ENCODE data around the gene STMND1. TPM values are rescaled to one million over a fixed set of nuclear protein-coding genes. Genes with fewer than 3 reads are reported as not detected.

Gene STMND1
- total RNA-seq, 1 experiment from 2014 or later = 0.26 TPM

GRCh38 chr6:17102258-17102870, 514 bp downstream of the STMND1 start:
- peak overlapping the region; percentile 50 for H3K4me2 ChIP-seq
- H3K36me3 ChIP-seq (ENCODE audit: low read depth) = no peaks in the 10 kb centered on the region
- H3F3A ChIP-seq (ENCODE audit: insufficient read depth, low read depth) = no peaks in the 10 kb centered on the region
- H3K4me3 ChIP-seq = peak overlapping the region; percentile 18; the same call in 1 of the 2 replicates
- no peak for TF ChIP-seq EZH2 (IDR thresholded peaks at IDR 0.05; ENCODE audit: low read depth)
- no peak for TF ChIP-seq CTCF (conservative IDR thresholded peaks at IDR 0.05)
- no TSS peak for BruUV-seq (replicated peaks)
- CTCF ChIA-PET = no interaction called here
- no peaks in the 10 kb centered on the region for H3K27me3 ChIP-seq (ENCODE audit: insufficient read depth, low read depth)
- DNase-seq = no peak
- H4K20me1 ChIP-seq (ENCODE audit: insufficient read depth) = no peaks in the 10 kb centered on the region
- H2AFZ ChIP-seq = no peak overlapping the region
- H3K4me1 ChIP-seq (replicated peaks; ENCODE audit: insufficient read depth) = 0 out of 2 replicates have a peak, but pooled peaks cover 4% of the 10 kb centered on the region
- no peak overlapping the region for H3K27ac ChIP-seq
- H3K9me2 ChIP-seq (ENCODE audit: insufficient read depth) = no peaks in the 10 kb centered on the region
- intact Hi-C loops (cut with micrococcal nuclease; ENCODE audit: unreplicated experiment) = no loop called here
- POLR2A ChIA-PET (ENCODE audit: unreplicated experiment) = interaction anchor here (0.5 kb wide), 1 partner anchor 783 kb away, joined by 3 read pairs; no protein-coding TSS in a partner anchor
- H3K9me3 ChIP-seq (ENCODE audit: insufficient read depth, low read depth) = no peaks in the 10 kb centered on the region
- H3K79me2 ChIP-seq (ENCODE audit: low read depth) = no peaks in the 10 kb centered on the region

- no peak for DNase-seq
- Histone ChIP-seq H4K20me1 (ENCODE audit: insufficient read depth) (no peaks in the 10 kb centered on the region), H3K79me2 (ENCODE audit: low read depth) (no peaks in the 10 kb centered on the region), H3F3A (ENCODE audit: insufficient read depth, low read depth) (no peaks in the 10 kb centered on the region), H3K9me3 (ENCODE audit: insufficient read depth, low read depth) (no peaks in the 10 kb centered on the region), H3K36me3 (ENCODE audit: low read depth) (no peaks in the 10 kb centered on the region), H3K4me2 (no peak overlapping the region), H3K9me2 (ENCODE audit: insufficient read depth) (no peaks in the 10 kb centered on the region), H3K27ac (no peak overlapping the region), H3K4me1 (replicated peaks; ENCODE audit: insufficient read depth) (no peaks in the 10 kb centered on the region), H3K4me3 (no peak overlapping the region), H3K27me3 (ENCODE audit: insufficient read depth, low read depth) (no peaks in the 10 kb centered on the region), H2AFZ (no peak overlapping the region)
- ChIA-PET POLR2A (ENCODE audit: unreplicated experiment) (no interaction called here), CTCF (interaction anchor here (0.6 kb wide), 1 partner anchor 452 kb away, joined by 3 read pairs; no protein-coding TSS in a partner anchor)
- BruUV-seq (replicated peaks) = no TSS peak
- TF ChIP-seq CTCF (conservative IDR thresholded peaks at IDR 0.05) (peak; percentile 46; the same call in 1 of the 2 replicates), EZH2 (IDR thresholded peaks at IDR 0.05; ENCODE audit: low read depth) (no peak)
- intact Hi-C loops (cut with micrococcal nuclease; ENCODE audit: unreplicated experiment) = no loop called here
Observed at GRCh38 chr6:17103715-17104114, 1.9 kb downstream of the STMND1 start.

- H4K20me1 ChIP-seq (ENCODE audit: insufficient read depth) = no peaks in the 10 kb centered on the region
- ChIA-PET CTCF (no interaction called here), POLR2A (ENCODE audit: unreplicated experiment) (no interaction called here)
- no peaks in the 10 kb centered on the region for H3K79me2 ChIP-seq (ENCODE audit: low read depth)
- no peaks in the 10 kb centered on the region for H3K27me3 ChIP-seq (ENCODE audit: insufficient read depth, low read depth)
- BruUV-seq (replicated peaks) = no TSS peak
- DNase-seq = no peak
- H3F3A ChIP-seq (ENCODE audit: insufficient read depth, low read depth) = no peaks in the 10 kb centered on the region
- intact Hi-C loops (cut with micrococcal nuclease; ENCODE audit: unreplicated experiment) = no loop called here
- no peak overlapping the region for H2AFZ ChIP-seq
- H3K9me2 ChIP-seq (ENCODE audit: insufficient read depth) = no peaks in the 10 kb centered on the region
- H3K27ac ChIP-seq = no peak overlapping the region
- no peak overlapping the region for H3K4me3 ChIP-seq
- no peaks in the 10 kb centered on the region for H3K4me1 ChIP-seq (replicated peaks; ENCODE audit: insufficient read depth)
- no peak overlapping the region for H3K4me2 ChIP-seq
- TF ChIP-seq EZH2 (IDR thresholded peaks at IDR 0.05; ENCODE audit: low read depth) (no peak), CTCF (conservative IDR thresholded peaks at IDR 0.05) (no peak)
- no peaks in the 10 kb centered on the region for H3K9me3 ChIP-seq (ENCODE audit: insufficient read depth, low read depth)
- H3K36me3 ChIP-seq (ENCODE audit: low read depth) = no peaks in the 10 kb centered on the region
Observed at GRCh38 chr6:17107863-17108262, 6.0 kb downstream of the STMND1 start.
